Stimulated activated naive CD8-positive, alpha-beta T cell treated with anti-CD3 and anti-CD28 coated beads, Interleukin-15, amount 100 ng/mL, for 72 hours (primary cell): Measurements from ENCODE around the gene ABHD14A.
"Not testable (repeated sequence)": the region's sequence is repeated elsewhere in the genome, so short reads cannot be mapped to it uniquely, and the experiment has no call there.

Experiments used
- ATAC-seq: fragments of 150-1000 bp; cut with Tn5 transposase; 2 replicates; pipeline ENCODE4 v1.10.0; 2021; ENCODE audit warnings: mild to moderate bottlenecking, moderate library complexity
- DNase-seq, 2 donors: peaks; one replicate each; pipeline ENCODE4 v3.0.0; 2021 to 2022
- H3K27ac Mint-ChIP-seq, 2 donors: one replicate each; pipeline ENCODE4 v1.8.0; 2022; ENCODE audit warnings: mild to moderate bottlenecking in 2 of 2, mixed read lengths in 2 of 2, moderate library complexity in 2 of 2
- H3K27me3 Mint-ChIP-seq: one replicate; pipeline ENCODE4 v1.8.0; 2022; ENCODE audit warnings: mixed read lengths
- H3K4me1 Mint-ChIP-seq: one replicate; pipeline ENCODE4 v1.8.0; 2022; ENCODE audit warnings: mild to moderate bottlenecking, mixed read lengths
- H3K4me3 Mint-ChIP-seq, 2 donors: one replicate each; pipeline ENCODE4 v1.8.0; 2022; ENCODE audit warnings: mild to moderate bottlenecking in 2 of 2, mixed read lengths in 2 of 2, moderate library complexity in 1 of 2
- H3K9me3 Mint-ChIP-seq, 2 donors: one replicate each; pipeline ENCODE4 v1.8.0; 2022; ENCODE audit warnings: mixed read lengths in 2 of 2

The ABHD14A gene

DNA sequence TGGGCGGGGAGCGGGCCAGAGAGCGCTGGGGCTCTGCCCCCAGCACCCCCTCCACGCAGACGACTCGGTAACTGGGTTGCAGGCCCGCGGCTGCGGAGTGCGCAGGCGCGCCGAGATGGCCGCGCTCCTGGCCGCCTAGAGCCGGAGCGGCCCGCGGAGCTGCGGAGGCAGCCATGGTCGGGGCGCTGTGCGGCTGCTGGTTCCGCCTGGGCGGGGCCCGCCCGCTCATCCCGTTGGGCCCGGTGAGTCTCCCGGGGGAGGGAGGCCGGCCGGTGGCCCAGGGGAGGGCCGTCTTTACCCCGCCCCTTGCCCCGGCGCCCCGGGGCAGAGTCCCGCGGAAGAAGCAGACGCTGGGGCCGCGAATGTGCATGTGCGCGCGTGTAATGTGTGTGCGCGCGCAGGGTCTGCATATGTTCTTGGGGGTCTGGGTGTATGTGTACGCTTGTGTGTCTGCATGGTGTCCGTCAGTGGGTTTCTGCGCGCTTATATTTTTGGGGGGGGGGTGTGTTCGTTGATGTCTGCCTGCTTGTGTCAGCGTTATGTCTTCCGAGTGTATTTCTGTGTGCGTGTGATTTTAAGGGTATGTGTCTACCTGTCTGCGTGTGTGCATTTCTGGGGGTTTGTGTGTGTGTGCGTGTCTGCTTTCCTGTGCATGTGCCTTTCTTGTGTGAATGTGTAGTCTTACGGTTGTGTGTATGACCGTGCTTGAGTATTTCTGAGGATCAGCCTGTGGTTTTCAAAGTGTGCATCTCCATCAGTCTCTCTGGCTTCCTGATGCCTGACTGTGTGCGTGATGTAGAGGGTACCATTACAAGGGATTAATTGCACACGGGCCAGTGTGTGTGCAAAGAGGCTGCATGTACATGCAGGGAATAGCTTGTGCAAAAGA, at the start of gene ABHD14A:
Gene ABHD14A, plus strand, starts transcription at position 102 of the 889 bp plus-strand sequence. Its CDS starts 72 bp downstream, at position 174.
- peak; percentile 75 to 76 for DNase-seq
- Mint-ChIP-seq H3K4me3 (peak within 1 kb of the TSS; percentile 84 to 100), H3K9me3 (no peaks in the 10 kb centered on the region), H3K4me1 (peaks cover 59% of the 10 kb centered on the region), H3K27me3 (no peaks in the 10 kb centered on the region), H3K27ac (peak within 1 kb of the TSS; percentile 93 to 97)
- ATAC-seq: peak; percentile 80

DNA sequence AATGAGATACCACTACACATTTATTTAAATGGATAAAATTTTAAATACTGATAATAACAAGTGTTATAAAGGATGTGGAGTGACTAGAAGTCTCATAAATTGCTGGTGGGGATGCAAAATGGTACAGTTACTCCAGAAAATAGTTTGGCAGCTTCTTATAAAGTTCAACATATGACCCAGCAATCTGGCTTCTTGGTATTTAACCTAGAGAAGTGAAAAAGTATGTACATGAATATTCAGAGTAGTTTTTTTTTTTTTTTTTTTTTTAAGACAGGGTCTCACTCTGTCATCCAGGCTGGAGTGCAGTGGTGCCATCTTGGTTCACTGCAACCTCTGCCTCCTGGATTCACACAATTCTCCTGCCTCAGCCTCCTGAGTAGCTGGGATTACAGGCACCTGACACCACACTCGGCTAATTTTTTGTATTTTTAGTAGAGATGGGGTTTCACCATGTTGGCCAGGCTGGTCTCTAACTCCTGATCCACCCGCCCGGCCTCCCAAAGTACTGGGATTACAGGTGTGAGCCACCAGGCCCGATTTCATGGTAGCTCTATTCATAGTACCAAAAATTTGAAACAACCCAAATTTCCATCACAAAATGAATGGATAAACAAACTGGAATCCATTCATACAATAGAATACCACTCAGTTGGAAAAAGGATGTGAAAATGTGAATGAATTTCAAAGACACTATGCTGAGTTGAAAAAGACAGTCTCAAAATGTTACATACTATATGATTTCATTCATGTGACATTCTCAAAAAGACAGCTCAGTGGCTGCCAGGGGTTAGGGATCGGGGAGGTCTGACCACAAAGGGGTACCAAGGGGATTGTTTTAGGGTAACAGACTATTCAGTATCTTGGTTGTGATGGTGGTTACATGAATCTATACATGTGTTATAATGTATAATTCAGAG, 47.5 kb upstream of the ABHD14A start:
- Mint-ChIP-seq H3K4me3 (no peak overlapping the region), H3K9me3 (no peaks in the 10 kb centered on the region), H3K27me3 (no peaks in the 10 kb centered on the region), H3K27ac (no peak overlapping the region), H3K4me1 (no peaks in the 10 kb centered on the region)
- DNase-seq (no peak), ATAC-seq (no peak)

DNA sequence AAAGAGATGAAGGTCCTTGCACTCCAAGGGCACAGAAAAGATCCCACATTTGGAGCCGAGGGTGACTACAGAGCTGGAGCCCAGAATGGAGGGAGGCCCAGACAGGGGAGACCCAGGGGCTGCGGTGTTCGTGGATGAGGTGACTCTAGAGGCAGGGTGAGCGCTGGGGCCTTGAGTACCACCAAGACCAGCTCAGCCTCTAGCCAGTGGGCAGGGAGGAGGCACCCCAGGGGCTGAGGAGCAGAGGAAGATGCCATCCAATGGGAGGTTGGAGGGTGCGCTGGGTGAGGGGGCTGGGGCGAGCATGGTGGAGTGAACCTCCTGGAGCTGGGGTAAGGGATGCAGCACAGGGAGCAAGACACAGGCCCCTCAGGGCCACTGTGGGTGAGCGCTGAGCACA, 46.4 kb upstream of the ABHD14A start:
- no peak for DNase-seq
- no peaks in the 10 kb centered on the region for H3K4me1 Mint-ChIP-seq
- H3K27ac Mint-ChIP-seq: no peak overlapping the region
- no peaks in the 10 kb centered on the region for H3K27me3 Mint-ChIP-seq
- no peak for ATAC-seq
- no peak overlapping the region for H3K4me3 Mint-ChIP-seq
- H3K9me3 Mint-ChIP-seq: no peaks in the 10 kb centered on the region

DNA sequence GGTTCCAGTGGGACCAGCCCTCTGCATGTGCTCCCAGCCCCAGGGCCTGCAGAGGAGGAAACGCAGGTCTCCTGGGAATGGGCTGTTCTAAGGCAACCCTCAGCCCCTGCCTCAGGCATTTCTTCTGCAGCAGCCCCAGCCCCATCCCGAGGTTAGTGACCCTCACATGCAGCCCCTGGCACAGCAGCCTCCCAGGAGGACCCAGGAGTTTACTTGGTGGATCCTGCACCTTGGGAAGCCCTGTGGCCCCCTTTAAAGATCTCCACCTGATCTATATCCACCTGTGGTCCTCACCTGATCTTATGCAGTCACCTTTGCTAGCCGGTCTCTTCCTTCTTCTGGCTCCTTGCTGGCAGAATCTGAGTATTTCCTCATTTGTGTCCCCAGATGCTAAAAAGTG, 45.9 kb upstream of the ABHD14A start:
- H3K27me3 Mint-ChIP-seq, H3K27ac Mint-ChIP-seq, H3K9me3 Mint-ChIP-seq, DNase-seq, H3K4me1 Mint-ChIP-seq, ATAC-seq, H3K4me3 Mint-ChIP-seq: not testable (repeated sequence)

DNA sequence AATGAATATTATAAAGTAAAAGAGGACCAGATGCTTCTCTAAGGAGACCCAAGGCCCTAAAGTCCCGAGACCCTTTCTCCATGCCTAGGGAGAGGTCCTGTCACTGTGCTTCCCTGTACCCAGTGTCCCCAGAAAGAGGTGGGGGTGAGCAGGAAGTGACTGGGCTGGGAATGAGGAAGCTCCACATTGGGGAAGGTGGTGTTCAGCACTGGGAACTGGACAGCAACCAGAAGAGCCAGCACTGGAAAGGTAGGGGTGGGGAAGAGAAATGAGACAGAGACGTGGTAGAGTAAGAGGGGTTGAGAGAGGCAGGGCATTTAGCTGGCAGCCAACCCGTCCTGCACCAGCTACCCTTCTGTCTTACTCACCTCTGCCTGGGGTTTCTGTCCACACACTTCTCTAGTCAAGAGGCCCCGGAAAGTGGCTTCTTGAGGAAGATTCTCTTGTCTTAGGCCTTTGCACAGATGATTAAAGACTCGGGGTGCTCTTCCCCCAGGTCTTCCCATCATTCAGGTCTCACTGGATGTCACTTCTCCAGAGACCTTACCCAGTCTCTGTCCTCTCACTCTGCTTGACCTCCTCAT, 45.4 kb upstream of the ABHD14A start:
- H3K27me3 Mint-ChIP-seq: no peaks in the 10 kb centered on the region
- no peak for DNase-seq
- H3K4me3 Mint-ChIP-seq: no peak overlapping the region
- no peaks in the 10 kb centered on the region for H3K4me1 Mint-ChIP-seq
- H3K27ac Mint-ChIP-seq: no peak overlapping the region
- no peak for ATAC-seq
- no peaks in the 10 kb centered on the region for H3K9me3 Mint-ChIP-seq

DNA sequence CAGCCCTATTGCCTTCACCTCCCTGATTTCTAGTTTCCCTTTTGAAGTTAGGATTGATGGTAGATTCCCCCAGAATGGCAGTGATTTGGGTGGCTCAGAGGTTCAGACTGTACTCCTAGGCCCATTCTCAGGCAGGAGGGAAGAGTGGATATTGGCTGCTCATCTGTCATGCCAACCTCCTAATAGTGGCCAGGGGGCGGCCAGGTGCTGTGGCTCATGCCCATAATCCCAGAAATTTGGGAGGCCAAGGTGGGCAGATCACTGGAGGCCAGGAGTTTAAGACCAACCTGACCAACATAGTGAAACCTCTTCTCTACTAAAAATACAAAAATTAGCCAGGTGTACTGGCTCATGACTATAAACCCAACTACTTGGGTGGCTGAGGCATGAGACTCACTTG, 44.4 kb upstream of the ABHD14A start:
- H3K27me3 Mint-ChIP-seq: no peaks in the 10 kb centered on the region
- DNase-seq (no peak), ATAC-seq (no peak)
- no peaks in the 10 kb centered on the region for H3K9me3 Mint-ChIP-seq
- H3K4me3 Mint-ChIP-seq: no peak overlapping the region
- no peaks in the 10 kb centered on the region for H3K4me1 Mint-ChIP-seq
- no peak overlapping the region for H3K27ac Mint-ChIP-seq

DNA sequence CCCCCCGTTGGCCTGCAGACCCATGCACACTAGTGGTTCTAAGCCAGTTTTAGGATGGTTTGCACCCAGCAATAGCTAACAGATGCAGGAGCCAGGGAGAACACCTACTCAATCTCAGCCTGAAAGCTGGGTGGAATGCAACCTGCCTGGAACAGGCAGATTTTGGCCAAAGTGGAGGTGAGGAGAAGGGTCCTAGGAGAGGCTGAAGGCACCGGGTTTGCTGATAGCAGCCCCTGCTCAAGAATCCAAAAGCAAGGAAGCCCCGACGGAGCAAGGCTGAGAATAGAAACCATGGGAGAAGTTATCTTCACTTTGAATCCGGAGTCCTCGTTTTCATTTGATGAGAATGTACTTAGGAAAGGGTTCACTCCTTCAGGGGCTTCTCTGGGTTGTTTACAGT, 43.1 kb upstream of the ABHD14A start:
- Mint-ChIP-seq H3K4me3 (no peak overlapping the region), H3K27me3 (no peaks in the 10 kb centered on the region), H3K4me1 (no peaks in the 10 kb centered on the region), H3K27ac (no peak overlapping the region), H3K9me3 (no peaks in the 10 kb centered on the region)
- ATAC-seq: no peak
- DNase-seq: no peak

DNA sequence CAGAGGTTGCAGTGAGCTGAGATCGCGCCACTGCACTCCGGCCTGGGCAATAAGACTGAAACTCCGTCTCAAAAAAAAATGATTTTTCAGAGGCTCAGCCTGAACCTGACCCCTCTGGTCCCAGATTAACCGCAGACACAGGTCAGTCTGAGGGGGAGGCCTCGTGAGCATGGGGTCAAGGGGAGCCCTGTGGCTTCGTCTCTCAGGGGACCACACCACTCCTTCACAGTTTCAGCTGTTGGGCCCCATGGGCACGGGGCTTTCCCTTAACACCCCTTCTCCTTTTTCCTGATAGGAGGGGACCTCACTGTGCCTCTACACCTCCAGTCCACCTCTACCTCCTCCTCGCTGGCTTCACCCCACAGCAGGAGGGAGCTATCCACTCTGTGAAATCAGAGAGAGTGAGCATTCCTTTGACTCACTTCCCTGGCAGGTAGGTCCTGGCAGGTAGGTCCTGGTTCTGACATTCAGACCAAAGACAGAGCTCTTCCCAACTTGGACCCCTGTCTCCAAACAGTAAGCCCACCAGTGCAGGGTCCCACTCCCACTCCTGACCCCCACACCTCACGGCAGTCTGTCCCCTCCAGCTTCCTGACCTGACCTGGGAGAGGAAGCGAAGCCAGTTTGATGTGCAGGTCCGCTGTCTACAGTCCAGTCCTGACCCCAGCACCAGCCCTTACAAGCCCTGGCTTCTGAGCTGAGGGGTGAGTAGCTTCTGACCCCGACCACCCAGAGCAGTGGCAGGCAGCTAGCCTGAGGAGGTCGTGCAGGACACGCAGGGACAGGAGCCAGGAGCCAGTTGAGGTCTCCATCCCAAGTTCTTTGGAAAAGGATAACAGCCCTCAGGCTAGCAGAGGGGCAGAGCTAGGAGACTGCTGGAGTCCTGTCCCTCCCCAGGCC, 42.1 kb upstream of the ABHD14A start:
- H3K4me1 Mint-ChIP-seq: peaks cover 7% of the 10 kb centered on the region
- H3K9me3 Mint-ChIP-seq: no peaks in the 10 kb centered on the region
- DNase-seq (no peak), ATAC-seq (no peak)
- no peaks in the 10 kb centered on the region for H3K27me3 Mint-ChIP-seq
- no peak overlapping the region for H3K27ac Mint-ChIP-seq
- H3K4me3 Mint-ChIP-seq: no peak overlapping the region

DNA sequence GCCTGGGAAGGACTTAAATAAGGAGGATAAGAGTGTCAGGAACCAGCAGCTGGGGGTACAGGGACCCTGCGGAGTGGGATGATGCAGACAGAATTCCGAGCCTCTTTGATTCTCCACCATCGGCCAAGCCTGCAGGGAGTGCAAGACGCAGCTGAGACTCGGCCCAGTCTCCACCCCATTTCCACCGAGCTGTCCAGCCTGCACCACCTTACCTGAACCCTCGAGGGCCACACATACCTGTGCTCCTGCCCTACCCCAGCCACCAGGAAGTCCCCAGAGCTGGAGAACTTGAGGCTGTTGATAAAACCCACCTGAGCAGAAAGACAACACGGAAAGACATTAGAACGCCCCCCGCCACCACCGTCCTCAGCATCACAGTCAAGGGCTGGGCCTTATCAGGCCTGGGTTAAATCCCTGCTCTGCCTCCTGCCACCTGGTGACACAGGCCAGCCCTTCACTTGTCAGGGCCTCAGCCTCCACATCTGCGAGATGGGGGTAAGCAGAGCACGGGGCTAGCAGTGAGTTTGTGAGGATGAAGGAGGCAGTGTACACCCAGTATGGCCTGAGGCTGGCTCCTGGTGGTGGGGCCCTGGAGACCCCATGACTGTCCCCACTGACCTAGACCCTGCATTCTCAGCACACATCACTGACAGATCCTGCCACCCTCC, 41.3 kb upstream of the ABHD14A start:
- Mint-ChIP-seq H3K27me3 (no peaks in the 10 kb centered on the region), H3K9me3 (no peaks in the 10 kb centered on the region), H3K4me3 (no peak overlapping the region), H3K27ac (peak overlapping the region in 1 of 2 donors; percentile 72), H3K4me1 (peaks cover 16% of the 10 kb centered on the region)
- no peak for ATAC-seq
- no peak for DNase-seq

DNA sequence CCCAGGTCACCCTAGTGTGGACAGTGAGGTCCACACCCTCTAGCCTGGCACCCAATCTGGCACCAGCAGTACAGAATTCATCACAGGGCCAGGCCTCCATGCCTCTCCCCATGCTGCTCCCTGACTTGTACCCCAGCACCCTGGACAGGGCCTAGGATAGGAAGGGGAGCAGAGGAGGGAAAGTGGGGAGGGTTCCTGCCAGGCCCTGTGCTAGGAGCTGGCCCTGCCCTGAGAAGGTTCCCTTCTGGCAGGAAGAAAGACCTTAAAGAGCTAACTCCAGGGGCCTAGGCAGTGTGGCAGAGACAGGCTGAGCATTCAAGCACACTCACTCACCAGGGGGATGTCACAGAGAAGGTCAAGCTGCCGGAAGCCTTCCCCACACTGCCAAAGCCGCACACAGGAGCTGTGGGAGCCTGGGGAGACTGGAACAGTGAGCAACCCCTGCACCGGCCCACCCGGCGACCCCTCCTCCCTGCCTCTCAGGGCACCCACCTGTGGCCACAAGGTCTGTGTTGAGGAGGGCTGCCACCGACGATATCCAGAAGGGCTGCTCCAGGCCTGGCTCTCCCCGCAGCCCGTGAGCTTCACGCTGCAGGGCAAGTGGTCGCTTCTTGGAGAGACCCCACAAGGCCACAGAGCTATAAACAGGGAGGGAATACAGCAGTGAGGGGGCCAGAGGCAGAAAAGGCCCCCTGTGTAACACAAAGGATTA, 40.6 kb upstream of the ABHD14A start:
- no peak for ATAC-seq
- Mint-ChIP-seq H3K4me1 (peaks cover 23% of the 10 kb centered on the region), H3K9me3 (no peaks in the 10 kb centered on the region), H3K27me3 (no peaks in the 10 kb centered on the region), H3K4me3 (no peak overlapping the region), H3K27ac (peak overlapping the region in 1 of 2 donors; percentile 49)
- DNase-seq: no peak

DNA sequence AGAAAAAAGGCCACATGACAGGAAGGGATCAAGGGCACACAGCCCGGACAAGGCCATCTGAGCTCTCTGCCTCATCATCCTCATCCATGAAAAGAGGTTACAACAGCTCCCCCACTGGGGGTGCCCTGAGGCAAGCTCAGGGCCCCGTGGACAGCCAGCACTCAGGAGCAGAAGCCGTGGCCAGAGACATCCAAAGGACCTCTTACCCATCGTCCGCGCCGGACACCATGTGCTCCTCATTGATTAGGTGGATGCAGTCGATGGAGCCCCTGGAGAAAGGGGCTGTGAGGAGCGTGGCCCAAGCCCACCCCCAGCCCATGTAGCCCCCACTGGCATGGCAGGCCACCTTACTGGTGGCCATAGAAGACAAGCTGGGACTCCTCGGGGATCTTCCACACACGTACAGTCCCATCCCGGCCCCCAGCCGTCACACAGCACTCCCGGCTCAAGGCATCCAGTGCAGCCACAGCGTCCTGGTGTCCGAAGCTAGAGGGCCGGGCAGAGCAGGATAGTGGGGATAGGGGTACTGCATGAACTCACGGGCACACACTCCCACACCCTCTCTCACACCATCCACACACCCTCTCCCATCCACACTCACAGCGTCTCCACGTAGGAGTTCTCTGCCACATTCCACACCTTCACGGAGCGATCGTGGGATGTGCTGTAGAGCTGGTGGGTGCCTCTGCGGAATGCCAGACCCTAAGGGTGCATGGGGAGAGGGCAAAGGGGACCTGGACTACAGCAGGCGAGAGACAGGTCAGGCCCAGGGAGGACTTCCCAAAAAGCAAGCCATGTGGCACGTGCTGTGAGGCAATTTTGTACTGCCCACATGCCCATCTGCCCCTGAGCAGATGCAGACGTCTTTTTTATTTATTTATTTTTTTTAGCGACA, 39.6 kb upstream of the ABHD14A start:
- Mint-ChIP-seq H3K9me3 (no peaks in the 10 kb centered on the region), H3K4me1 (peaks cover 33% of the 10 kb centered on the region), H3K27ac (peak overlapping the region in 1 of 2 donors; percentile 27), H3K4me3 (no peak overlapping the region), H3K27me3 (no peaks in the 10 kb centered on the region)
- ATAC-seq (no peak), DNase-seq (no peak)

DNA sequence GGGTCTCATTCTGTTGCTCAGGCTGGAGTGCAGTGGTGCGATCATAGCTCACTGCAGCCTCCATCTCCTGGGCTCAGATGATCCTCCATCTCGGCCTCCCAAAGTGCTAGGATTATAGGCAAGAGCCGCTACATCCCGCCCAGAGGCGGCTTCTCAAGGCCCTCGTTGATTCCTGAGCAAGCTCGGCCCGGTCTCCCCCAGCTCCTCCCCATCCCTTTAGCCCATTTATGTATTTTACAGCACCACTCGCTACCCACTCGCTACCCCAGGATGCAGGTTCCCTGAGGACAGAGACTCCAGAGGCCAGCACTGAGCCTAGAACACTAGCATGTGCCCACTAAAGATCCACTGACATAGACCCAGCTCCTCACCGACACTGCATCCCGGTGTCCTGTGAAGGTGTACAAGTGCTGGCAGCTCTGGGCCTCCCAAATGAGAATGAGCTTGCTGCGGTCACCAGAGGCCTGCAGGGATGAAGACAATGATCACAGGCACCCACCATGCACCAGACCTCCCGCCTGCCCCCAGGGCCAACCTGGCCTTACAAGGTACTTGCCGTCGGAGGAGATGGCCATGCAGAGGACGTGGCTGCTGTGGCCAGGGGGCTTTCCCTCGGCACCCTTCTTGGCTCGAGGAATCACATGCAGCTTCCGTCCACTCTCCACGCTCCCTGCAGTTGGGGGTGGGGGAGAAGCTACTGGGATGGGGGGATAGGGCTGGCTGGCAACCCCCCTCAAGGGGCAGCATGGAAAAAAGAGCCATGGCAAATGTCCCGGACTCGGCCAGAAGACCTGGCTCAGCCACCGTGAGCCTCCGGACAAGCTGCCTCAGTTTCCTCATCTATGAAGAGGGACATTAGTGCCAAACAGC, 38.7 kb upstream of the ABHD14A start:
- Mint-ChIP-seq H3K4me1 (peaks cover 41% of the 10 kb centered on the region), H3K4me3 (no peak overlapping the region), H3K9me3 (no peaks in the 10 kb centered on the region), H3K27me3 (no peaks in the 10 kb centered on the region), H3K27ac (no peak overlapping the region)
- no peak for DNase-seq
- no peak for ATAC-seq
